HFFc6 (cell line): ENCODE measurements around the gene CRACR2A. TPM values are rescaled to one million over a fixed set of nuclear protein-coding genes. Genes with fewer than 3 reads are reported as not detected.

Experiments
- DNase-seq: peaks from one replicate; pipeline ENCODE4 v3.0.0-alpha.2; 2018
- H3K27ac Mint-ChIP-seq: 2 replicates; pipeline ENCODE4 v1.8.0; 2020; ENCODE audit warnings: mild to moderate bottlenecking, mixed read lengths
- H3K27me3 Mint-ChIP-seq: 2 replicates; pipeline ENCODE4 v1.8.0; 2021; ENCODE audit warnings: mild to moderate bottlenecking, moderate library complexity, mixed read lengths; ENCODE audit not compliant: insufficient read depth
- H3K36me3 Mint-ChIP-seq: 2 replicates; pipeline ENCODE4 v1.8.0; 2021; ENCODE audit warnings: low read depth, mixed read lengths
- H3K4me1 Mint-ChIP-seq: 2 replicates; pipeline ENCODE4 v1.8.0; 2020; ENCODE audit warnings: low read depth, mixed read lengths
- H3K4me3 Mint-ChIP-seq: 2 replicates; pipeline ENCODE4 v1.8.0; 2020; ENCODE audit warnings: mild to moderate bottlenecking, moderate library complexity, mixed read lengths
- H3K9me3 Mint-ChIP-seq: 2 replicates; pipeline ENCODE4 v1.8.0; 2020; ENCODE audit warnings: mild to moderate bottlenecking, mixed read lengths
- CTCF ChIP-seq: fragments of 200-600 bp; sonication (generic); IDR thresholded peaks from 2 replicates; pipeline ENCODE4 v1.5.0; 2021; ENCODE audit warnings: antibody characterized with exemption, mild to moderate bottlenecking
- total RNA-seq, 6 experiments: library from RNA; stranded (reverse); fragmentation: NEBNext Ultra II Directional; extraction: Animal tissue kit (Norgen Biotek cat#: 25700); gene quantifications; 2 replicates in 1 of 6; 3 replicates in 5 of 6; pipeline ENCODE4 v1.2.3, GENCODE V29; 2021

CRACR2A gene
- total RNA-seq, 6 experiments from 2014 or later = 0.13 to 0.37 (median 0.18) TPM

DNA sequence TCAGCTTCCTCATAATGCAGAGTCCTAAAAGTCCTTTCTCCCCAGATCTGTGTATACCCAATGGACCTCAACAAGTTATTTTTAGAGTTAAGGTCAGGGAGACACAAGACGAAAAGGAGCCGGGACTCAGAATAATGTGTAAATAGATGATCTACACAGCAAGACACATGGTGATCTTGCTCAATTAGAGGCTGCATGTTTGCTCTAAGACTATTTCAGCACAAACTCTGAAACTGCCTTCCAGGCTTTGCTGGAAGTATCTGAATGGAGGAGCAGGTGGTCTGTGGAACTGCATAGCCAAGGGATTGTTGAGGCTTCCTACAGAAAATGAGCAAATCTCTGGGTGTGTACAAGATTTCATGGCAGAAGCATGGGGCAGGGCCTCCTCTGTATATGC is 80.8 kb downstream of the CRACR2A start:
- Mint-ChIP-seq H3K27ac (no peak overlapping the region), H3K36me3 (no peaks in the 10 kb centered on the region), H3K4me1 (no peaks in the 10 kb centered on the region; the same call in 1 of the 2 replicates), H3K4me3 (no peak overlapping the region), H3K9me3 (no peaks in the 10 kb centered on the region), H3K27me3 (peaks cover 24% of the 10 kb centered on the region)
- no peak for DNase-seq
- TF ChIP-seq CTCF = no peak

GRCh38 chr12:3671330-3672112 is 81.4 kb downstream of the CRACR2A start:
- Mint-ChIP-seq H3K9me3 (no peaks in the 10 kb centered on the region), H3K36me3 (no peaks in the 10 kb centered on the region), H3K27ac (no peak overlapping the region), H3K27me3 (peaks cover 24% of the 10 kb centered on the region), H3K4me3 (no peak overlapping the region), H3K4me1 (no peaks in the 10 kb centered on the region; the same call in 1 of the 2 replicates)
- no peak for DNase-seq
- TF ChIP-seq CTCF = no peak

DNA sequence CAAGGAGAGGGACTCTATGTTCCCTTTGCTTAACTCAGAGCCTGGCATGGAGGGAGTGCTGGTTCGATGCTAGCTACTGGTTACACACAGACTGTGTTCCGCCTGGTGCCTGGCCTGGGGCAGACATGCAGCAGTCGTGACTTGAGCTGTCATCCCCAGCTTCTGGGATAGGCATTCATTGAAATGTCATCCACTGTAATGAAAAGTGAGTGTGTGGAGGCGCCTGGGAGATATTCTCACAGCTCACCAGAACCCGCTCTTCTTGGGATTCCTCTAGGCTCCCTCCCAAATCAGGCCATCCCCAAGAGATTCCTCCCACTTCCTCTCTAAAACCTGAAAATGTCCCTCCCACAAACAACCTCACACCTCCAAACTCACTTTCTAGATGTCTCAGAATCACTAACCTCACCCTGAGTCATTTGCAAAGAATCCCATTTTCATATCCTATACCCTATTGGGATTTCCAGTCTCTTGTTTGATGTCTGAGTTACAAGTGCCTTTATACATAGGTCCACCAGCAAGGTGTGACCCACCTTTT is 82.8 kb downstream of the CRACR2A start:
- no peak overlapping the region for H3K27ac Mint-ChIP-seq
- no peaks in the 10 kb centered on the region for H3K36me3 Mint-ChIP-seq
- H3K4me3 Mint-ChIP-seq = no peak overlapping the region
- H3K27me3 Mint-ChIP-seq = peaks cover 27% of the 10 kb centered on the region
- H3K9me3 Mint-ChIP-seq = no peaks in the 10 kb centered on the region
- no peaks in the 10 kb centered on the region; the same call in 1 of the 2 replicates for H3K4me1 Mint-ChIP-seq
- no peak for DNase-seq
- no peak for TF ChIP-seq CTCF

- Mint-ChIP-seq H3K27ac (no peak overlapping the region), H3K4me1 (no peaks in the 10 kb centered on the region; the same call in 1 of the 2 replicates), H3K36me3 (no peaks in the 10 kb centered on the region), H3K27me3 (peaks cover 27% of the 10 kb centered on the region), H3K9me3 (no peaks in the 10 kb centered on the region), H3K4me3 (no peak overlapping the region)
- no peak for TF ChIP-seq CTCF
- no peak for DNase-seq
Measured at GRCh38 chr12:3669594-3669993, 83.3 kb downstream of the CRACR2A start.

DNA sequence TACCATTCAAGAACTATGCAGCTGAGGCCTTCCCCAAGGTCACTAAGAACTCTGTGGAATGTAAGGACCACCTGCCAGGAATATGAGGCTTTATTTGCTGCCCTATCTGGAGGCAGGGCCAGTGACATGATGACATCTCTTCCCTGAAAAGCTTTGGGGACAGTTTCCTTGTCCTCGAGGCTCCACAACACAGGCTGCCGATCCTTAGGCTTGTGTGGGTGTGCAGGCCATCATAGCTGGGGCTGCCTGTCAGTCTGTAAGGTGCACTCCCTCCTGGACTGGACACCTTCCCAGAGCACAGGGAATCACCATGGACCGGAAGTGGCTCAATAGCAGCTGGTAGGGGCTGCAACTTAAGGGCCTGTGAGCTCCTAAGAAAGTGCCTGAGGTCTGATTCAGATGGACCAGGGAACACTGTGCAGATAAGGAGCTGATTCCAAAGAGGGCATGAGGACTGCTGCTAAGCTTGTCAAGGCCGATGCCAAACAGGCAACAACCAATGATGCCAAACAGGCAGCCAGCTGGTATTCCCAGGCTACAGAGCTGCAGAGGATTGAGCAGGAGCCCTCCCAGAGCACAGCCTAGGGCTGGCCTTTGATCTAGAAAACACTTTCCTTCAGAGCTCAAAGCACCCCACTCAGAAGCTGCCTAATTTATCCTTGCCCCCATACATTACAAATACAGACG is 84.3 kb downstream of the CRACR2A start:
- DNase-seq = no peak
- H3K36me3 Mint-ChIP-seq = no peaks in the 10 kb centered on the region
- H3K9me3 Mint-ChIP-seq = no peaks in the 10 kb centered on the region
- H3K27ac Mint-ChIP-seq = no peak overlapping the region
- no peaks in the 10 kb centered on the region; the same call in 1 of the 2 replicates for H3K4me1 Mint-ChIP-seq
- TF ChIP-seq CTCF = no peak
- H3K4me3 Mint-ChIP-seq = no peak overlapping the region
- H3K27me3 Mint-ChIP-seq = peaks cover 21% of the 10 kb centered on the region
